GM12878 (cell line): ENCODE results near the gene CTCFL. TPM values are rescaled to one million over a fixed set of nuclear protein-coding genes. Genes with fewer than 3 reads are reported as not detected.

Experiments
- ATAC-seq: fragments of 200-7000 bp; cut with Tn5 transposase; 3 replicates; pipeline ENCODE4 v1.9.1; 2020; ENCODE audit warnings: mild to moderate bottlenecking, moderate library complexity
- BruUV-seq: library from RNA; stranded (reverse); fragments of 400-500 nt; replicated peaks from 2 replicates; lab custom pipeline; 2021; lab: Mats Ljungman, UMichigan
- CTCF ChIA-PET: fragments of 300-600 bp; sonication (Branson Sonifier 250); formaldehyde crosslinking; extraction: SDS; loops from one replicate; lab custom pipeline; 2021; ENCODE audit warnings: inconsistent platforms; lab: Yijun Ruan, JAX
- POLR2A ChIA-PET: fragments of 350-600 bp; formaldehyde crosslinking; extraction: SDS; loops from one replicate; lab custom pipeline; 2021; ENCODE audit warnings: inconsistent platforms; lab: Charles Lee
- RAD21 ChIA-PET: fragments of 300-600 bp; sonication (Branson Sonifier 250); formaldehyde crosslinking; loops from one replicate; lab custom pipeline; 2023; ENCODE audit warnings: antibody characterized with exemption; ENCODE audit not compliant: unreplicated experiment; lab: Charles Lee
- SMC1A ChIA-PET: fragments of 300-600 bp; sonication (Branson Sonifier 250); formaldehyde crosslinking; loops from one replicate; lab custom pipeline; 2023; ENCODE audit not compliant: unreplicated experiment, uncharacterized antibody; lab: Charles Lee
- DNase-seq: peaks from one replicate; pipeline ENCODE4 v3.0.0-alpha.2; 2011; ENCODE audit warnings: low read depth, low spot score
- FAIRE-seq: peaks from 3 replicates; lab custom pipeline; 2011; peaks lifted over from hg19 to GRCh38; lab: Jason Lieb, UNC
- H2AFZ ChIP-seq: 2 replicates; pipeline ENCODE4 v1.6.0; 2011; ENCODE audit warnings: low read depth, low read length, control low read depth; ENCODE audit not compliant: control insufficient read depth
- H3K27ac ChIP-seq: 2 replicates; pipeline ENCODE4 v1.5.1; 2011; ENCODE audit warnings: control low read depth; ENCODE audit not compliant: control insufficient read depth, insufficient read depth
- H3K27me3 ChIP-seq, 2 experiments: replicated peaks in 1 of 2; 2 replicates each; pipeline versions ENCODE4 v1.6.0 to v1.6.1; 2011; ENCODE audit warnings: low read length in 1 of 2; ENCODE audit not compliant: control insufficient read depth in 2 of 2, insufficient read depth in 2 of 2
- H3K36me3 ChIP-seq, 2 experiments: 2 replicates each; pipeline ENCODE4 v1.5.1; 2011; ENCODE audit warnings: low read length in 1 of 2; ENCODE audit not compliant: control insufficient read depth in 2 of 2, insufficient read depth in 2 of 2
- H3K4me1 ChIP-seq: 2 replicates; pipeline ENCODE4 v1.6.1; 2011; ENCODE audit warnings: mild to moderate bottlenecking, low read length, moderate library complexity, mixed read lengths; ENCODE audit not compliant: control insufficient read depth, insufficient read depth
- H3K4me2 ChIP-seq: 2 replicates; pipeline ENCODE4 v1.6.0; 2011; ENCODE audit warnings: control low read depth; ENCODE audit not compliant: control insufficient read depth, insufficient read depth
- H3K4me3 ChIP-seq: fragments of 200-600 bp; sonication (generic); 2 replicates; pipeline ENCODE4 v1.5.1; 2016
- H3K79me2 ChIP-seq: 2 replicates; pipeline ENCODE4 v1.6.0; 2011; ENCODE audit warnings: low read length; ENCODE audit not compliant: control insufficient read depth, insufficient read depth
- H3K9ac ChIP-seq: 2 replicates; pipeline ENCODE4 v1.8.0; 2011; ENCODE audit warnings: low read length, control low read depth, mixed read lengths; ENCODE audit not compliant: control insufficient read depth, insufficient read depth
- H3K9me3 ChIP-seq: replicated peaks from 3 replicates; pipeline ENCODE4 v1.5.1; 2011; ENCODE audit warnings: mild to moderate bottlenecking, low read length; ENCODE audit not compliant: control insufficient read depth, insufficient read depth
- H4K20me1 ChIP-seq: 2 replicates; pipeline ENCODE4 v1.6.0; 2011; ENCODE audit not compliant: control insufficient read depth, insufficient read depth
- FOXK2 ChIP-seq: fragments of 450-650 bp; IDR thresholded peaks from 2 replicates; pipeline ENCODE4 v1.6.1; 2017; ENCODE audit warnings: mild to moderate bottlenecking, moderate library complexity
- IRF4 ChIP-seq: IDR thresholded peaks from 2 replicates; pipeline ENCODE4 v1.6.1; 2011; ENCODE audit warnings: low read depth, low read length
- JUNB ChIP-seq: IDR thresholded peaks from 2 replicates; pipeline ENCODE4 v1.6.1; 2016; ENCODE audit warnings: antibody characterized with exemption, mild to moderate bottlenecking
- JUND ChIP-seq: IDR thresholded peaks from 2 replicates; pipeline ENCODE4 v1.6.1; 2012; ENCODE audit warnings: low read depth, mild to moderate bottlenecking, low read length, improper control_type of control experiment, moderate library complexity
- RBBP5 ChIP-seq: fragments of 200-600 bp; sonication (generic); conservative IDR thresholded peaks from 2 replicates; pipeline ENCODE4 v1.6.1; 2016
- STAT3 ChIP-seq: IDR thresholded peaks from 2 replicates; pipeline ENCODE4 v1.6.1; 2011; ENCODE audit warnings: low read depth, low read length, improper control_type of control experiment
- TARDBP ChIP-seq: IDR thresholded peaks from 2 replicates; pipeline ENCODE4 v1.6.1; 2016; ENCODE audit warnings: borderline replicate concordance
- ZNF274 ChIP-seq: IDR thresholded peaks from one replicate; pipeline ENCODE4 v1.8.0; 2011; ENCODE audit not compliant: insufficient read length, insufficient read depth
- ZSCAN29 ChIP-seq: fragments of 450-650 bp; IDR thresholded peaks from 2 replicates; pipeline ENCODE4 v1.6.1; 2017; ENCODE audit warnings: mild to moderate bottlenecking, moderate library complexity
- whole genome bisulfite sequencing: methylation state at CpG from one replicate; pipeline ENCODE4 v1.1.6; 2016; ENCODE audit warnings: low lambda C conversion rate; ENCODE audit not compliant: insufficient replicate concordance, insufficient coverage; ENCODE audit errors: missing lambda C conversion rate; 5-methylcytosine and 5-hydroxymethylcytosine counted together
- in situ Hi-C: fragments of 300-500 bp; cut with MboI; formaldehyde crosslinking; loops from 9 replicates; pipeline ENCODE4 v1.14.3; 2018; ENCODE audit warnings: mixed read lengths
- intact Hi-C: fragments of 100-400 bp; cut with micrococcal nuclease; formaldehyde crosslinking; loops from one replicate; pipeline ENCODE4 v1.14.2; 2022; ENCODE audit not compliant: unreplicated experiment
- polyA plus RNA-seq, 11 experiments: library from polyadenylated mRNA; depleted of rRNA in 4 of 11; unstranded in 6 of 11; stranded (reverse) in 5 of 11; fragments of >200 nt; fragmentation: Nextera tagmentation in 4 of 11; fragmentation: Illumina TruSeq in 1 of 11; extraction: Ambion mirVana in 4 of 11; extraction: Trizol in 1 of 11; gene quantifications; 1 replicate in 1 of 11; 2 replicates in 10 of 11; pipeline versions ENCODE4 v1.2.1 to v1.2.3, GENCODE V29; 2011 to 2016; ENCODE audit warnings: inconsistent platforms in 2 of 11, missing spikeins in 2 of 11, low read depth in 1 of 11
- total RNA-seq, 4 experiments: library from RNA; depleted of rRNA in 3 of 4; stranded (reverse); fragments of >200 nt in 3 of 4; fragmentation: Illumina TruSeq in 1 of 4; extraction: Trizol in 1 of 4; gene quantifications; 2 replicates each; pipeline versions ENCODE4 v1.2.1 to v1.2.3, GENCODE V29; 2013 to 2021
- TF ChIP-seq, protein P1 (sequence below): fragments of 450-650 bp; IDR thresholded peaks from 2 replicates; pipeline ENCODE4 v1.6.1; 2014; ENCODE audit warnings: mild to moderate bottlenecking

Gene CTCFL
- total and polyA plus RNA-seq, 10 of the 15 experiments (the other 5 are each of a cell fraction or from before 2014, with no cell fraction given) = 0.06 to 0.20 (median 0.11) TPM; not detected in 4

DNA sequence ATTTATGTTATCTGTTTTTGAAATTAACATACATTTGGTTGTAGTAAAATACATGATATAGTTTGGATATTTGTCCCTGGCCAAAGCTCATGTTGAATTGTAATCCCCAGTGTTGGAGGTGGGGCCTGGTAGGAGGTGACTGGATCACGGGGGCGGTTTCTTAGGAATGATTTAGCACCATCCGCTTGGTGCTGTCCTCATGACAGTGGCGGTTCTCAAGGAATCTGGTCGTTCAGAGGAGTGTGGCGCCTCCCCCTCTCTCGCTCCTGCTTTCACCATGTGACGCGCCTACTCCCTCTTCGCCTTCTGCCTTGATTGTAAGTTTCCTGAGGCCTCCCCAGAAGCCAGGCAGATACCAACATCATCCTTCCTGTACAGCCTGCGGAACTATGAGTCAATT, 29.0 kb downstream of the CTCFL start:
- Histone ChIP-seq H2AFZ (no peak overlapping the region), H3K79me2 (no peaks in the 10 kb centered on the region), H4K20me1 (no peaks in the 10 kb centered on the region), H3K36me3 (no peaks in the 10 kb centered on the region), H3K4me3 (no peak overlapping the region), H3K27ac (no peak overlapping the region), H3K4me1 (peaks cover 8% of the 10 kb centered on the region; the same call in 1 of the 2 replicates), H3K4me2 (no peak overlapping the region), H3K9me3 (no peaks in the 10 kb centered on the region), H3K9ac (no peak overlapping the region), H3K27me3 (peaks cover 0 to 2% of the 10 kb centered on the region in 2 experiments; a peak in 1 of 4 replicates)
- in situ Hi-C loops (no loop called here), intact Hi-C loops (loop anchor here (1.0 to 5.0 kb wide), 3 partner anchors 96 to 404 kb away; no protein-coding TSS in a partner anchor)
- RAD21 ChIA-PET = interaction anchor here (0.6 to 1.9 kb wide), 9 partner anchors 14 to 114 kb away, joined by 3 to 11 read pairs (median 5); no protein-coding TSS in a partner anchor
- POLR2A ChIA-PET = interaction anchor here (0.8 to 1.5 kb wide), 2 partner anchors 95 to 97 kb away, joined by 3 to 4 read pairs; no protein-coding TSS in a partner anchor
- no peak for ATAC-seq
- WGBS = 79% methylated on average over 11 of the region's 11 CpGs
- CTCF ChIA-PET = interaction anchor here (0.8 to 2.1 kb wide), 21 partner anchors 10 to 404 kb away, joined by 3 to 23 read pairs (median 5); no protein-coding TSS in a partner anchor
- SMC1A ChIA-PET = interaction anchor here (0.6 to 2.3 kb wide), 13 partner anchors 10 to 115 kb away, joined by 3 to 33 read pairs (median 4); no protein-coding TSS in a partner anchor
- no peak for DNase-seq
- no TSS peak for BruUV-seq
- TF ChIP-seq FOXK2 (no peak), RBBP5 (no peak), TARDBP (no peak), JUNB (no peak), JUND (no peak), ZSCAN29 (no peak), IRF4 (no peak), ZNF274 (no peak), STAT3 (no peak)
- TF ChIP-seq, protein P1, sequence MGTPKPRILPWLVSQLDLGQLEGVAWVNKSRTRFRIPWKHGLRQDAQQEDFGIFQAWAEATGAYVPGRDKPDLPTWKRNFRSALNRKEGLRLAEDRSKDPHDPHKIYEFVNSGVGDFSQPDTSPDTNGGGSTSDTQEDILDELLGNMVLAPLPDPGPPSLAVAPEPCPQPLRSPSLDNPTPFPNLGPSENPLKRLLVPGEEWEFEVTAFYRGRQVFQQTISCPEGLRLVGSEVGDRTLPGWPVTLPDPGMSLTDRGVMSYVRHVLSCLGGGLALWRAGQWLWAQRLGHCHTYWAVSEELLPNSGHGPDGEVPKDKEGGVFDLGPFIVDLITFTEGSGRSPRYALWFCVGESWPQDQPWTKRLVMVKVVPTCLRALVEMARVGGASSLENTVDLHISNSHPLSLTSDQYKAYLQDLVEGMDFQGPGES = no peak
- FAIRE-seq = no peak
